Endothelial cell of umbilical vein (primary cell): Measurements from ENCODE around the gene KRT76. TPM values are rescaled to one million over a fixed set of nuclear protein-coding genes. Genes with fewer than 3 reads are reported as not detected.

Source experiments
- BruUV-seq: library from RNA; stranded (reverse); fragments of 400-500 nt; replicated peaks from 2 replicates; lab custom pipeline; 2021; lab: Mats Ljungman, UMichigan
- CTCF ChIA-PET: fragments of 300-600, 350-600 bp; sonication (Branson Sonifier 250); formaldehyde crosslinking; loops from one replicate; lab custom pipeline; 2021; ENCODE audit warnings: antibody characterized with exemption, inconsistent platforms; lab: Charles Lee
- POLR2A ChIA-PET: fragments of 300-600, 350-600 bp; sonication (Branson Sonifier 250); formaldehyde crosslinking; loops from one replicate; lab custom pipeline; 2021; ENCODE audit warnings: antibody characterized with exemption, inconsistent platforms; lab: Charles Lee
- DNase-seq: peaks from one replicate; pipeline ENCODE4 v3.0.0-alpha.2; 2011; ENCODE audit warnings: low read depth, low spot score
- FAIRE-seq: peaks from 2 replicates; lab custom pipeline; 2011; peaks lifted over from hg19 to GRCh38; lab: Jason Lieb, UNC
- H2AFZ ChIP-seq: 2 replicates; pipeline ENCODE4 v1.6.0; 2012; ENCODE audit warnings: low read depth, low read length, control low read depth, inconsistent platforms
- H3K27ac ChIP-seq: 2 replicates; pipeline ENCODE4 v1.5.1; 2011; ENCODE audit warnings: low read depth, mild to moderate bottlenecking, control low read depth, low read length, moderate library complexity; ENCODE audit not compliant: insufficient read depth
- H3K27me3 ChIP-seq, 2 experiments: 2 replicates each; pipeline versions ENCODE4 v1.6.0 to v1.6.1; 2011; ENCODE audit warnings: low read length in 2 of 2, mixed read lengths in 1 of 2; ENCODE audit not compliant: control insufficient read depth in 2 of 2, insufficient read depth in 2 of 2
- H3K36me3 ChIP-seq, 2 experiments: 2 replicates in 1 of 2; 3 replicates in 1 of 2; pipeline ENCODE4 v1.5.1; 2011; ENCODE audit warnings: low read length in 2 of 2, mild to moderate bottlenecking in 1 of 2, moderate library complexity in 1 of 2; ENCODE audit not compliant: control insufficient read depth in 2 of 2, insufficient read depth in 2 of 2; ENCODE audit errors: extremely low read depth in 1 of 2
- H3K4me1 ChIP-seq: 3 replicates; pipeline ENCODE4 v1.5.1; 2011; ENCODE audit warnings: mild to moderate bottlenecking, low read length; ENCODE audit not compliant: control insufficient read depth, insufficient read depth; ENCODE audit errors: extremely low read depth
- H3K4me2 ChIP-seq: 2 replicates; pipeline ENCODE4 v1.6.1; 2011; ENCODE audit warnings: low read length, control low read depth, mixed read lengths; ENCODE audit not compliant: insufficient read depth
- H3K4me3 ChIP-seq, 3 experiments: fragments of 200-600 bp in 1 of 3; sonication (generic), shearing (Covaris generic) in 1 of 3; replicated peaks in 1 of 3; 2 replicates each; pipeline ENCODE4 v1.5.1; 2011 to 2016; ENCODE audit warnings: control low read depth in 3 of 3, low read length in 3 of 3, mild to moderate bottlenecking in 2 of 3, inconsistent platforms in 1 of 3, low read depth in 1 of 3, moderate library complexity in 1 of 3; ENCODE audit not compliant: insufficient read depth in 1 of 3
- H3K79me2 ChIP-seq: 2 replicates; pipeline ENCODE4 v1.6.0; 2012; ENCODE audit warnings: low read length, inconsistent platforms; ENCODE audit not compliant: control insufficient read depth, insufficient read depth
- H3K9ac ChIP-seq: replicated peaks from 2 replicates; pipeline ENCODE3; 2011; ENCODE audit warnings: low read length, control low read depth; ENCODE audit not compliant: insufficient read depth; ENCODE audit errors: extremely low read depth
- H3K9me1 ChIP-seq: replicated peaks from 3 replicates; pipeline ENCODE4 v1.6.0; 2011; ENCODE audit warnings: mild to moderate bottlenecking, low read length; ENCODE audit not compliant: control insufficient read depth, insufficient read depth; ENCODE audit errors: extremely low read depth
- H3K9me3 ChIP-seq: replicated peaks from 2 replicates; pipeline ENCODE4 v1.5.1; 2012; ENCODE audit warnings: low read length, inconsistent platforms; ENCODE audit not compliant: control insufficient read depth, insufficient read depth
- H4K20me1 ChIP-seq: replicated peaks from 2 replicates; pipeline ENCODE3; 2011; ENCODE audit warnings: mild to moderate bottlenecking, low read length; ENCODE audit not compliant: control insufficient read depth, insufficient read depth; ENCODE audit errors: extremely low read depth
- EZH2 ChIP-seq: IDR thresholded peaks from 2 replicates; pipeline ENCODE4 v1.6.1; 2012; ENCODE audit warnings: borderline replicate concordance, low read depth, mild to moderate bottlenecking, moderate library complexity, low read length, inconsistent platforms; ENCODE audit not compliant: severe bottlenecking
- FOS ChIP-seq: IDR thresholded peaks from 2 replicates; pipeline ENCODE4 v1.6.1; 2011; ENCODE audit warnings: mild to moderate bottlenecking, low read length, moderate library complexity, borderline replicate concordance; ENCODE audit not compliant: insufficient read depth
- GATA2 ChIP-seq: IDR thresholded peaks from 2 replicates; pipeline ENCODE4 v1.7.0; 2011; ENCODE audit warnings: low read depth, mild to moderate bottlenecking, moderate library complexity, mixed read lengths, low read length; ENCODE audit not compliant: insufficient read length, insufficient read depth
- JUN ChIP-seq: IDR thresholded peaks from 2 replicates; pipeline ENCODE4 v1.6.1; 2011; ENCODE audit warnings: borderline replicate concordance, low read depth; ENCODE audit not compliant: insufficient read length, insufficient read depth
- MAX ChIP-seq: IDR thresholded peaks from 2 replicates; pipeline ENCODE4 v1.6.1; 2011; ENCODE audit not compliant: insufficient read depth, insufficient read length
- MYC ChIP-seq: IDR thresholded peaks from one replicate; pipeline ENCODE4 v1.6.1; 2011; ENCODE audit warnings: mild to moderate bottlenecking, low read depth, low read length
- POLR2A ChIP-seq: IDR thresholded peaks from 2 replicates; pipeline ENCODE4 v1.6.1; 2012; ENCODE audit warnings: low read depth, mild to moderate bottlenecking, control low read depth, low read length
- POLR2AphosphoS5 ChIP-seq: IDR thresholded peaks from 2 replicates; pipeline ENCODE4 v1.6.1; 2012; ENCODE audit warnings: low read depth, mild to moderate bottlenecking, control low read depth, low read length, moderate library complexity; ENCODE audit not compliant: insufficient read depth
- dilution Hi-C: fragments of 300-500 bp; cut with MboI; formaldehyde crosslinking; loops from one replicate; pipeline ENCODE4 v1.15.0; 2019; ENCODE audit warnings: low sequenced_read_pairs; ENCODE audit not compliant: extremely low pct_ligation_motif_present
- intact Hi-C: fragments of 100-400 bp; cut with micrococcal nuclease; formaldehyde crosslinking; loops from one replicate; pipeline ENCODE4 v1.10.0; 2022
- polyA plus RNA-seq, 4 experiments: library from polyadenylated mRNA; depleted of rRNA in 3 of 4; stranded (reverse) in 3 of 4; unstranded in 1 of 4; fragments of >200 nt; gene quantifications; 2 replicates each; pipeline versions ENCODE4 v1.2.1 to v1.2.3, GENCODE V29; 2011 to 2012; ENCODE audit warnings: missing spikeins in 1 of 4
- total RNA-seq: library from RNA; stranded (reverse); gene quantifications from 2 replicates; pipeline ENCODE4 v1.2.3, GENCODE V29; 2021

Gene KRT76
- total and polyA plus RNA-seq, 2 donors (not counting 3 experiments of a cell fraction or from before 2014, with no cell fraction given): not detected

DNA sequence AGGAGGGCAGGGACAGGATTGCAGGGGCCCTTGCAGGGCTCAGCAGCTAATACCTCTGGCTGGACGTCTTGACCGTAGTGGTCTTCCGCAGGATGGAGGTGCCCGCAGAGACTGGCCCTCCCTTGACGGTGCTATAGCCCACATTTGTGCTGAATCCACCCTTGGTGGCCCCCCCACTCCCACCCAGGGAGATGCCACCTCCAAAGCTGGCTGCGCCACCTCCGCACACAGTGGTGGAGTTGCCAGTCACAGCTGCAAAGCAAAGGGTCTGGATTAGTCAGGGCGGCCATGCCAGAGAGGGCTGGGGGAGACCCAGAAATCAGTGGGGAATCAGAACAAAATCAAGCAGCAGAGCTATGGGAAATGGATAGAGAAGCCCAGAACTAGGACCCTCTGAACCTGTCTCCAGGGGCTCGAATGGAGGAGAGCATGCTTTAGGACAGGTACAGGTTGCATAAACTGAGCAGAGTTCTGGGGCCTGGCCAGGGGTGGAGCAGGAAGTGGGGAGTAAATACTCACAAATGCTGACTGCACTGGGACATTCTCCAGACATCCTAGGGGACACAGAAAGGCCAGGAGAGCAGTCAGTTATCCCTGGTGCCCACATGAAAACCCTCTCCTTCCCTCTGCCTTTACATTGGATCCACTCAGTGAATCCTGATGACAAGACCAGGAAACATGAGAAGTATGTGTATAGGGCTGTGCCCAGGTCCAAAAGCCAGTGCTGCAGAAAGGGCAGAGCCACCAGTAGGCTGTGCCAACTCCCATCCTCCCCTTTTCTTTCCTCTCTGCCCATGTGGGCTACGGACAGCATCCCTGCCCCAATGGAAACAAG is 44.9 kb upstream of the KRT76 start:
- no peaks in the 10 kb centered on the region for H3K4me1 ChIP-seq
- H3K4me2 ChIP-seq: no peak overlapping the region
- intact Hi-C loops: loop anchor here (5.0 kb wide), 1 partner anchor 530 kb away; the partner anchor contains the start of gene KRT81
- no peaks in the 10 kb centered on the region for H3K79me2 ChIP-seq
- no peak for FAIRE-seq
- no peak overlapping the region for H3K27ac ChIP-seq
- TF ChIP-seq GATA2 (no peak), MAX (no peak), MYC (no peak), FOS (no peak), JUN (no peak), POLR2AphosphoS5 (no peak), EZH2 (no peak), POLR2A (no peak)
- no peaks in the 10 kb centered on the region for H3K36me3 ChIP-seq
- H3K27me3 ChIP-seq: peaks cover 0 to 1% of the 10 kb centered on the region in 2 experiments
- H2AFZ ChIP-seq: no peak overlapping the region
- no peaks in the 10 kb centered on the region for H4K20me1 ChIP-seq
- dilution Hi-C loops: no loop called here
- H3K9me3 ChIP-seq: no peaks in the 10 kb centered on the region
- no peak for DNase-seq
- no TSS peak for BruUV-seq
- no peaks in the 10 kb centered on the region for H3K9me1 ChIP-seq
- H3K4me3 ChIP-seq: no peak overlapping the region
- H3K9ac ChIP-seq: no peak overlapping the region
- CTCF ChIA-PET: interaction anchor here (1.0 to 1.9 kb wide), 2 partner anchors 43 to 44 kb away, joined by 3 to 5 read pairs; no protein-coding TSS in a partner anchor
- POLR2A ChIA-PET: no interaction called here
